Endothelial cell of umbilical vein (primary cell): Measurements from ENCODE around the gene SMARCE1. TPM values are rescaled to one million over a fixed set of nuclear protein-coding genes. Genes with fewer than 3 reads are reported as not detected.

ENCODE experiments used
- BruUV-seq: library from RNA; stranded (reverse); fragments of 400-500 nt; replicated peaks from 2 replicates; lab custom pipeline; 2021; lab: Mats Ljungman, UMichigan
- CTCF ChIA-PET: fragments of 300-600, 350-600 bp; sonication (Branson Sonifier 250); formaldehyde crosslinking; loops from one replicate; lab custom pipeline; 2021; ENCODE audit warnings: antibody characterized with exemption, inconsistent platforms; lab: Charles Lee
- POLR2A ChIA-PET: fragments of 300-600, 350-600 bp; sonication (Branson Sonifier 250); formaldehyde crosslinking; loops from one replicate; lab custom pipeline; 2021; ENCODE audit warnings: antibody characterized with exemption, inconsistent platforms; lab: Charles Lee
- DNase-seq: peaks from one replicate; pipeline ENCODE4 v3.0.0-alpha.2; 2011; ENCODE audit warnings: low read depth, low spot score
- FAIRE-seq: peaks from 2 replicates; lab custom pipeline; 2011; peaks lifted over from hg19 to GRCh38; lab: Jason Lieb, UNC
- H2AFZ ChIP-seq: 2 replicates; pipeline ENCODE4 v1.6.0; 2012; ENCODE audit warnings: low read depth, low read length, control low read depth, inconsistent platforms
- H3K27ac ChIP-seq: 2 replicates; pipeline ENCODE4 v1.5.1; 2011; ENCODE audit warnings: low read depth, mild to moderate bottlenecking, control low read depth, low read length, moderate library complexity; ENCODE audit not compliant: insufficient read depth
- H3K27me3 ChIP-seq, 2 experiments: 2 replicates each; pipeline versions ENCODE4 v1.6.0 to v1.6.1; 2011; ENCODE audit warnings: low read length in 2 of 2, mixed read lengths in 1 of 2; ENCODE audit not compliant: control insufficient read depth in 2 of 2, insufficient read depth in 2 of 2
- H3K36me3 ChIP-seq, 2 experiments: 2 replicates in 1 of 2; 3 replicates in 1 of 2; pipeline ENCODE4 v1.5.1; 2011; ENCODE audit warnings: low read length in 2 of 2, mild to moderate bottlenecking in 1 of 2, moderate library complexity in 1 of 2; ENCODE audit not compliant: control insufficient read depth in 2 of 2, insufficient read depth in 2 of 2; ENCODE audit errors: extremely low read depth in 1 of 2
- H3K4me1 ChIP-seq: 3 replicates; pipeline ENCODE4 v1.5.1; 2011; ENCODE audit warnings: mild to moderate bottlenecking, low read length; ENCODE audit not compliant: control insufficient read depth, insufficient read depth; ENCODE audit errors: extremely low read depth
- H3K4me2 ChIP-seq: 2 replicates; pipeline ENCODE4 v1.6.1; 2011; ENCODE audit warnings: low read length, control low read depth, mixed read lengths; ENCODE audit not compliant: insufficient read depth
- H3K4me3 ChIP-seq, 3 experiments: fragments of 200-600 bp in 1 of 3; sonication (generic), shearing (Covaris generic) in 1 of 3; replicated peaks in 1 of 3; 2 replicates each; pipeline ENCODE4 v1.5.1; 2011 to 2016; ENCODE audit warnings: control low read depth in 3 of 3, low read length in 3 of 3, mild to moderate bottlenecking in 2 of 3, inconsistent platforms in 1 of 3, low read depth in 1 of 3, moderate library complexity in 1 of 3; ENCODE audit not compliant: insufficient read depth in 1 of 3
- H3K79me2 ChIP-seq: 2 replicates; pipeline ENCODE4 v1.6.0; 2012; ENCODE audit warnings: low read length, inconsistent platforms; ENCODE audit not compliant: control insufficient read depth, insufficient read depth
- H3K9ac ChIP-seq: replicated peaks from 2 replicates; pipeline ENCODE3; 2011; ENCODE audit warnings: low read length, control low read depth; ENCODE audit not compliant: insufficient read depth; ENCODE audit errors: extremely low read depth
- H3K9me1 ChIP-seq: replicated peaks from 3 replicates; pipeline ENCODE4 v1.6.0; 2011; ENCODE audit warnings: mild to moderate bottlenecking, low read length; ENCODE audit not compliant: control insufficient read depth, insufficient read depth; ENCODE audit errors: extremely low read depth
- H3K9me3 ChIP-seq: replicated peaks from 2 replicates; pipeline ENCODE4 v1.5.1; 2012; ENCODE audit warnings: low read length, inconsistent platforms; ENCODE audit not compliant: control insufficient read depth, insufficient read depth
- H4K20me1 ChIP-seq: replicated peaks from 2 replicates; pipeline ENCODE3; 2011; ENCODE audit warnings: mild to moderate bottlenecking, low read length; ENCODE audit not compliant: control insufficient read depth, insufficient read depth; ENCODE audit errors: extremely low read depth
- EZH2 ChIP-seq: IDR thresholded peaks from 2 replicates; pipeline ENCODE4 v1.6.1; 2012; ENCODE audit warnings: borderline replicate concordance, low read depth, mild to moderate bottlenecking, moderate library complexity, low read length, inconsistent platforms; ENCODE audit not compliant: severe bottlenecking
- FOS ChIP-seq: IDR thresholded peaks from 2 replicates; pipeline ENCODE4 v1.6.1; 2011; ENCODE audit warnings: mild to moderate bottlenecking, low read length, moderate library complexity, borderline replicate concordance; ENCODE audit not compliant: insufficient read depth
- GATA2 ChIP-seq: IDR thresholded peaks from 2 replicates; pipeline ENCODE4 v1.7.0; 2011; ENCODE audit warnings: low read depth, mild to moderate bottlenecking, moderate library complexity, mixed read lengths, low read length; ENCODE audit not compliant: insufficient read length, insufficient read depth
- JUN ChIP-seq: IDR thresholded peaks from 2 replicates; pipeline ENCODE4 v1.6.1; 2011; ENCODE audit warnings: borderline replicate concordance, low read depth; ENCODE audit not compliant: insufficient read length, insufficient read depth
- MYC ChIP-seq: IDR thresholded peaks from one replicate; pipeline ENCODE4 v1.6.1; 2011; ENCODE audit warnings: mild to moderate bottlenecking, low read depth, low read length
- POLR2A ChIP-seq: IDR thresholded peaks from 2 replicates; pipeline ENCODE4 v1.6.1; 2012; ENCODE audit warnings: low read depth, mild to moderate bottlenecking, control low read depth, low read length
- POLR2AphosphoS5 ChIP-seq: IDR thresholded peaks from 2 replicates; pipeline ENCODE4 v1.6.1; 2012; ENCODE audit warnings: low read depth, mild to moderate bottlenecking, control low read depth, low read length, moderate library complexity; ENCODE audit not compliant: insufficient read depth
- dilution Hi-C: fragments of 300-500 bp; cut with MboI; formaldehyde crosslinking; loops from one replicate; pipeline ENCODE4 v1.15.0; 2019; ENCODE audit warnings: low sequenced_read_pairs; ENCODE audit not compliant: extremely low pct_ligation_motif_present
- intact Hi-C: fragments of 100-400 bp; cut with micrococcal nuclease; formaldehyde crosslinking; loops from one replicate; pipeline ENCODE4 v1.10.0; 2022
- polyA plus RNA-seq, 4 experiments: library from polyadenylated mRNA; depleted of rRNA in 3 of 4; stranded (reverse) in 3 of 4; unstranded in 1 of 4; fragments of >200 nt; gene quantifications; 2 replicates each; pipeline versions ENCODE4 v1.2.1 to v1.2.3, GENCODE V29; 2011 to 2012; ENCODE audit warnings: missing spikeins in 1 of 4
- total RNA-seq: library from RNA; stranded (reverse); gene quantifications from 2 replicates; pipeline ENCODE4 v1.2.3, GENCODE V29; 2021
- TF ChIP-seq, protein P1 (sequence below): IDR thresholded peaks from 2 replicates; pipeline ENCODE4 v1.6.1; 2011; ENCODE audit not compliant: insufficient read depth, insufficient read length
- TF ChIP-seq, protein P2 (sequence below), 2 donors: IDR thresholded peaks; 1 replicate in 1 of 2; 2 replicates in 1 of 2; pipeline ENCODE4 v1.5.1; 2011; ENCODE audit warnings: low read length in 2 of 2, mild to moderate bottlenecking in 2 of 2, moderate library complexity in 2 of 2, control low read depth in 1 of 2, inconsistent platforms in 1 of 2, low read depth in 1 of 2; ENCODE audit not compliant: insufficient read depth in 1 of 2; ENCODE audit errors: extremely low read depth in 1 of 2

The SMARCE1 gene
- total and polyA plus RNA-seq, 2 donors (not counting 3 experiments of a cell fraction or from before 2014, with no cell fraction given) = 28.4 to 127 TPM

DNA sequence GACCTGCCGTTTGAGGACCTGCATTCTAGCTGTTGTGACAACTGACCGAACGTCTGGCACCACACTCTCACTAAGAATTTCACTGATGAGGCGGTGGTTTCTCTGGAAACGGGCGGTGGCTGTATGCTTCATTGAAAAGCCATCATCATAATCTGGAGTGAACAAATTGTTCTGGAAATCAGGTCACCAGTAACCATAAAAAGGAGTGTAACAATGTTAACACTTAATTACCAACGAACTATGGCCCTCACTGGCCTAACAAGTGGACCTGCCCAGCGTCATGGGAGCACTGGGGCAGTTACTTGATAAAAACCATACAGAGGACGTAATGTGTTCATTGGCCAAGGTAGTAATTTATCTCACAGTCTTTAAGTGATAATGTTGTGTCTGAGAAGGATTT lies 15.4 kb downstream of the SMARCE1 start:
- POLR2A ChIA-PET = no interaction called here
- Histone ChIP-seq H3K9me3 (no peaks in the 10 kb centered on the region), H3K79me2 (no peaks in the 10 kb centered on the region), H2AFZ (no peak overlapping the region), H3K9me1 (no peaks in the 10 kb centered on the region), H3K36me3 (peaks cover 14 to 42% of the 10 kb centered on the region in 2 experiments), H3K4me1 (no peaks in the 10 kb centered on the region), H3K4me2 (no peak overlapping the region), H3K27ac (no peak overlapping the region), H3K9ac (no peak overlapping the region), H4K20me1 (no peaks in the 10 kb centered on the region), H3K27me3 (no peaks in the 10 kb centered on the region), H3K4me3 (no peak overlapping the region)
- TF ChIP-seq MYC (no peak), POLR2A (no peak), GATA2 (no peak), FOS (no peak), POLR2AphosphoS5 (no peak), JUN (no peak), EZH2 (no peak)
- TF ChIP-seq, protein P1, sequence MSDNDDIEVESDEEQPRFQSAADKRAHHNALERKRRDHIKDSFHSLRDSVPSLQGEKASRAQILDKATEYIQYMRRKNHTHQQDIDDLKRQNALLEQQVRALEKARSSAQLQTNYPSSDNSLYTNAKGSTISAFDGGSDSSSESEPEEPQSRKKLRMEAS = no peak
- TF ChIP-seq, protein P2, sequence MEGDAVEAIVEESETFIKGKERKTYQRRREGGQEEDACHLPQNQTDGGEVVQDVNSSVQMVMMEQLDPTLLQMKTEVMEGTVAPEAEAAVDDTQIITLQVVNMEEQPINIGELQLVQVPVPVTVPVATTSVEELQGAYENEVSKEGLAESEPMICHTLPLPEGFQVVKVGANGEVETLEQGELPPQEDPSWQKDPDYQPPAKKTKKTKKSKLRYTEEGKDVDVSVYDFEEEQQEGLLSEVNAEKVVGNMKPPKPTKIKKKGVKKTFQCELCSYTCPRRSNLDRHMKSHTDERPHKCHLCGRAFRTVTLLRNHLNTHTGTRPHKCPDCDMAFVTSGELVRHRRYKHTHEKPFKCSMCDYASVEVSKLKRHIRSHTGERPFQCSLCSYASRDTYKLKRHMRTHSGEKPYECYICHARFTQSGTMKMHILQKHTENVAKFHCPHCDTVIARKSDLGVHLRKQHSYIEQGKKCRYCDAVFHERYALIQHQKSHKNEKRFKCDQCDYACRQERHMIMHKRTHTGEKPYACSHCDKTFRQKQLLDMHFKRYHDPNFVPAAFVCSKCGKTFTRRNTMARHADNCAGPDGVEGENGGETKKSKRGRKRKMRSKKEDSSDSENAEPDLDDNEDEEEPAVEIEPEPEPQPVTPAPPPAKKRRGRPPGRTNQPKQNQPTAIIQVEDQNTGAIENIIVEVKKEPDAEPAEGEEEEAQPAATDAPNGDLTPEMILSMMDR (IDR thresholded peaks at IDR 0.05; ENCODE audit: extremely low read depth in 1 of 2, insufficient read depth in 1 of 2, low read depth in 1 of 2, low read length in 2 of 2) = no peak
- FAIRE-seq (no peak), DNase-seq (no peak)
- CTCF ChIA-PET = interaction anchor here (2.5 kb wide), 1 partner anchor 12 kb away, joined by 9 read pairs; no protein-coding TSS in a partner anchor
- no TSS peak for BruUV-seq
- intact Hi-C loops (no loop called here), dilution Hi-C loops (no loop called here)
